T-helper 2 cell treated with Interferon-gamma antibody and Interleukin-4, amounts not matched to agents 5 μg/mL and 100 μg/mL, for 36 hours (primary cell): Measurements from ENCODE around the gene PITPNB.

ENCODE experiments used
- DNase-seq: peaks from one replicate; pipeline ENCODE4 v3.0.0; 2021; ENCODE audit warnings: low spot score
- H3K27ac Mint-ChIP-seq: one replicate; pipeline ENCODE4 v1.8.0; 2021; ENCODE audit warnings: mild to moderate bottlenecking, mixed read lengths
- H3K27me3 Mint-ChIP-seq: one replicate; pipeline ENCODE4 v1.8.0; 2021; ENCODE audit warnings: low read depth, mixed read lengths
- H3K36me3 Mint-ChIP-seq: one replicate; pipeline ENCODE4 v1.8.0; 2021; ENCODE audit warnings: low read depth, mixed read lengths
- H3K4me1 Mint-ChIP-seq: one replicate; pipeline ENCODE4 v1.8.0; 2021; ENCODE audit warnings: low read depth, mixed read lengths
- H3K4me3 Mint-ChIP-seq: one replicate; pipeline ENCODE4 v1.8.0; 2022; ENCODE audit warnings: mild to moderate bottlenecking, moderate library complexity, mixed read lengths
- H3K9me3 Mint-ChIP-seq: one replicate; pipeline ENCODE4 v1.8.0; 2021; ENCODE audit warnings: mixed read lengths

PITPNB gene

DNA sequence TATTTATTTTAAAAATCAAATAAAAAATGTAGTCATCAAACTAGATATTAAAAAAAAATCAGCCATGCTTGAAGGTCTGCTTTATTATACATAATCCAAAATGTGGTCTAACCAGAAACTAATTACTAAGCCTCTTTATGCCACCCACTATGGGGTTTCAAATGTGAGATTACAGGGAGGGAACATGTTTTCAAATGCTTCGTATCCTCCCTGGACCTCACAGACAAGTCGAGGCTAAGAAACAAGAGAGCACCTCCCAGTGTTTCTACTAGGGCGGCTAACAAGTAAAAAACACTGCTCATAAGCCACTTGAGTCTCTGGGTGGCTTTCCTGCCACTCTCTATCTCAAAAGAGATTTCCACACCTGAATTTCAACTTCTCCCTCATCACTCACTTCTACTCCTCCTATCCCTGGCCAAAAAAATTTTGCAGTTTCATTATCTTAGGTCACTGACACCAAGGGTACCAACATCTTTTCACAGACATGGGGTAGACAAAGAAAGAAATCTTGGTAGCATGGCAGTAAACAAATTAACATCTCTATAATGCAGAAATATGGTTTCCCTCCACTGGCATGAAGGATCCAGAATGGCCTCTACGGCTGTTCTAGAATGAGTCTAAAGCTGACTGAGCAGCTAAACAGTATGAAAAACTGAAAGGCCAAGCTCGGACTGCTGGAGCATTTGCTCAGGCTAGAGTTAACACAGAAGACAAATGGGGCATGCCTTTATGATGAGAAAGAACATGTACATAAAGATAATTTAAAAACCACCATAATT, 50.9 kb downstream of the PITPNB start:
- H3K4me3 Mint-ChIP-seq, result no peak overlapping the region
- peaks cover 38% of the 10 kb centered on the region for H3K36me3 Mint-ChIP-seq
- peaks cover 25% of the 10 kb centered on the region for H3K4me1 Mint-ChIP-seq

DNA sequence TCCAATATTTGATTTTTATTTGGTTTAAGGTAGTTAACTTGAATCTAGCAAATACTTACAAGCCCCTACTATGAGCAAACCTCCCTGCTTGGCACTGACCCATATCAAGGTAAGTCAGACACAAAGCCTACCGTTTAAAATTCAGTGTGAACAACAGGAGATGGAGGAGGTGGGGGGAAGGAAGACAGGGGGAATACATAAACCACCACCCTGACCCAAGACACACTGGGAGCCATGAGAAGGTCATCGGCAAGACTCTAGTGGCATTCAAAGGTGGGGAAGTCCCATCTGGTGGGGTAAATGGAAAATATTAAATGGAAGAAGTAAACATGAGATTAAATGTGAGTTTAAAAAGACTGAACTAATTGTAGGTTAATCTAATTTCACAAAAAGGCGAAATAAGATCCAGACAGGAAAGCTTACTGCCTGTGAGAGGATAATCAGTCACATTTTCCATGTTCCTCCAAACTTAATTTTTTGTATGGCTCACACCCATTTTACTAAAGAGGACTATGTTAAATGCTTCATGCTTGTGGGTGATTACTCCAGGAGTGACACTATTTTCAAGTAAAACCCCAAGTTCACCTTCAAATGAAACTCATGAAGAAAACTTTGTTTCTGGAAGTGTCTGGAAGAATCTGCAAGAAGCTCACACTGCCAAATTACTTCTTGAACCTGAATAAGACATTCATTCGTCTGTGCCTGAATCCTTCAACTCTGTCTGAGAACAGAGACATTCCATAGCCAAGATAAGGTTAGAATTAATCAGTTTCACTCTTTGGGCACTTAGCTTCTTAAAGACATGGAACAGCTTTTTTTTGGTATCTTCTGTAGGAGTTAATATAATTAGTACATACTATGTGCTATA, 51.7 kb downstream of the PITPNB start:
- H3K27me3 Mint-ChIP-seq, result no peaks in the 10 kb centered on the region
- H3K9me3 Mint-ChIP-seq, result no peaks in the 10 kb centered on the region
- peaks cover 34% of the 10 kb centered on the region for H3K36me3 Mint-ChIP-seq
- DNase-seq, result peak; percentile 19
- peak overlapping the region; percentile 23 for H3K27ac Mint-ChIP-seq
- peaks cover 25% of the 10 kb centered on the region for H3K4me1 Mint-ChIP-seq
- no peak overlapping the region for H3K4me3 Mint-ChIP-seq

More for the DNA sequence above, 50.9 kb downstream of the PITPNB start:
- Mint-ChIP-seq H3K9me3 (no peaks in the 10 kb centered on the region), H3K27me3 (no peaks in the 10 kb centered on the region), H3K27ac (peak overlapping the region; percentile 62)
- no peak for DNase-seq

DNA sequence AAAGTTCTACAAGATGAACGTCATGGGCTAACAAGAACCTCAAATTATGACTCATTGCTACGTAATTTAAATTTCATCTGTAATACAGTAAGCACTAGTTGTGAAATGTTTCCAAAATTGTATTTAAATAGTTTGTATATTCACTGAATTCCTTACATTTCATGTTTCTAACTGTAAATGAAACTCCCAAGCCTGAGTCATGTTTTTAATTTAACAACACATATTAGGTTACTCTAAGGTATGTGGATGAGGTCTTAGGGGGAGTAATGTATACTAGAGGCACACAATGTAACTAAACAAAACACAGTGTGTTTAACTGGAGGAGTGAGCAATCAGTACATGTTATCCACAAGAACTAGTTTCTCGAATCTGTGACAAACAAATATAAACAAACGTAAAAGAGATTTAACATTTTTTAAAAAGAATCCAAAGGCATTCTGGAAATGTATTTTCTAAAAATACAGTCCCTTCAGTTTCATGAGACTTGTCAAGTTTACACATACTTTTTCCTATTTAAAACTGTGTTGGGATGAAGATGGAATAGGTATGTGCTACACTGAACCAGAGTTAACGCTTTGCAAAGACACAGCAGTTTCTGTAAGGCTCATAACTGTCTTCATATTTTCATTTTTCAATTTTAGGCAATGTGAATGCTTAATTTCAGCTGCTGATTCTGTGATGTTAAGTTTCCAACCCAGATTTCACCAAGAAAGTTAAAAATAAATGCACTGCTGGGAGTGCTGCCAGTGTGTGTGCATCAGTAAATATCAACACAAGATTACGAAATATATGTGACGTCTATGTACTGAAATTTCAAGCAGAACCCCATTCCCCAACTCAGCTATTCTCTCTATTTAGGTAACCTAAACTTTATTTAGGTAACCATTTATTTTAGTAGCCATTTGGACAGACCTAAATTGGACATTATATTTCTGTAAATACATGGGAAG, 52.6 kb downstream of the PITPNB start:
- H3K4me3 Mint-ChIP-seq, result no peak overlapping the region
- H3K9me3 Mint-ChIP-seq, result no peaks in the 10 kb centered on the region
- no peak for DNase-seq
- H3K36me3 Mint-ChIP-seq, result peaks cover 35% of the 10 kb centered on the region
- peaks cover 25% of the 10 kb centered on the region for H3K4me1 Mint-ChIP-seq
- no peak overlapping the region for H3K27ac Mint-ChIP-seq
- H3K27me3 Mint-ChIP-seq, result no peaks in the 10 kb centered on the region

DNA sequence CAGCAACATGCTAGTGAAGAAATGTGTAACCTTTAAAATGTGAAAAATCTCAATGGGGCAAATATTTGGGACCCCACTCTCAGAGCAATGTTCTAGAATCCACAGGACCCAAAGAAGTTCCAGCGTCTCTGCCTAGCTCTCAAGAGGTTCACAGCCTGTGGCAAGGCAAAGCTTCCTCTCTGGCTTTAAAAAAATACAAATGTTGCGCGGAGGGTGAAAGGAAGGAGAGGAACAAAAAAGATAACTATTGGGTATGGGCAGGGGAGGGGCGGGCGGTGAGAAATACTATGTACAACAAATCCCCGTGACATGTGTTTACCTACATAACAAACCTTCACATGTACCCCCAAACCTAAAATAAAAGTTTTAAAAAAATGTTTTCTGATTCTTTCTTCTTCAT, 53.6 kb downstream of the PITPNB start:
- Mint-ChIP-seq H3K4me3 (no peak overlapping the region), H3K27me3 (no peaks in the 10 kb centered on the region), H3K4me1 (peaks cover 24% of the 10 kb centered on the region), H3K27ac (no peak overlapping the region), H3K36me3 (peaks cover 32% of the 10 kb centered on the region), H3K9me3 (no peaks in the 10 kb centered on the region)
- DNase-seq, result no peak

DNA sequence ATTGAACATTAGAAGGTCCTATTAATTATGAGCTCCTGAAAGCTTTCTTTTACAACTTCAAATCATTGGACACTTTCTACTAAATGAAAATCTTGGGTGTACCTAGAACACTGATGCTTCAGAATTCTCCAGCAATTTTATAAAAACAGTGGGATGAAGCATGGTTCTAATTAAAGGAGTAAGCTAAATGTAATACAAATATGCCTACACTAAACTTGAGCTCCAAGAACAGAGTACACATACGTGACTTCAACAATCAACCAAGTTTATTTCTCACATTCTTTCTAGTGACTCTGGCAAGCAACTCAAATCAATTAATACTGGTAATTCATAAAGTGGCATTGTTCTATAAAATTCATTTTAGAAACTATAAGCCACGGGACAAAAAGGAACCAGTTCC, 55.5 kb downstream of the PITPNB start:
- Mint-ChIP-seq H3K36me3 (peaks cover 36% of the 10 kb centered on the region), H3K27me3 (no peaks in the 10 kb centered on the region), H3K9me3 (no peaks in the 10 kb centered on the region), H3K4me3 (no peak overlapping the region), H3K27ac (no peak overlapping the region), H3K4me1 (peaks cover 15% of the 10 kb centered on the region)
- no peak for DNase-seq

DNA sequence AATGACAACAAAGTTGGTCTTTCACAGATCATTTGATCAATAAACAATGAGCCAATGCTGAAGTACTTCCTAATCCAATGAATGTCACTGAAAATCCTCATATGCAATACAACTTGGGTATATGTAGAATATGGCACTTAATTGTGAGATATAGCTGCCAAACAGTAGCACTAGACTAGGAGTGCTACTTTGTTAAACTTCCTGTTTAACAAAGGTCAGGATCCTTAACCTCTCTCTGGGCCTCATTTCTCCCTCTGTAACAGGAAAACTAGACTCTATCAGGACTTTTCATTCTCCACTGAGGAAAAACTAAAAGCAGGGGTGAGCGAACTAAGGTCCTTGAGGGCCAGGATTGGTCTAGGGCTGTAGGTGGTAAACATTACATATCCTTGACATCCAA, 56.1 kb downstream of the PITPNB start:
- H3K9me3 Mint-ChIP-seq, result no peaks in the 10 kb centered on the region
- peaks cover 10% of the 10 kb centered on the region for H3K4me1 Mint-ChIP-seq
- no peak overlapping the region for H3K4me3 Mint-ChIP-seq
- DNase-seq, result no peak
- H3K27ac Mint-ChIP-seq, result no peak overlapping the region
- no peaks in the 10 kb centered on the region for H3K27me3 Mint-ChIP-seq
- peaks cover 39% of the 10 kb centered on the region for H3K36me3 Mint-ChIP-seq

DNA sequence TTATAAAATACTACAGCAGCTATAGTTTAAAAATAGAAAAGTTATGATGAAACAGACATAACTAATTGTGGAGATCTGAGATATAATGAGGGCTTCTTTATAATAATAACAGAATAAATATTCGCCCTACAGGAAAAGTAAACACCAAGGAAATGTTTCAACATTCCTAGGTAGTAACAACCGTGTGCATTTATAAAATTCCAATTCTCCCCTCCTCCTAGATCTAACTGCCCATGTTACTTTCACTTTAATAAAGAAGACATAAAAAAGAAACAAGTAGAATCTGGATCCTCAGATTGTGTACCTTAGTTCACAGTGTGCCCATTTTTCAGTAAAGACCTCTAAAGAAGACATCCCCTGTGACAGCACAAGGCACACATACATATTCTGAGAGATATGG, 59.7 kb downstream of the PITPNB start:
- Mint-ChIP-seq H3K27me3 (no peaks in the 10 kb centered on the region), H3K9me3 (no peaks in the 10 kb centered on the region), H3K4me1 (no peaks in the 10 kb centered on the region), H3K27ac (no peak overlapping the region), H3K4me3 (no peak overlapping the region), H3K36me3 (peaks cover 42% of the 10 kb centered on the region)
- no peak for DNase-seq

DNA sequence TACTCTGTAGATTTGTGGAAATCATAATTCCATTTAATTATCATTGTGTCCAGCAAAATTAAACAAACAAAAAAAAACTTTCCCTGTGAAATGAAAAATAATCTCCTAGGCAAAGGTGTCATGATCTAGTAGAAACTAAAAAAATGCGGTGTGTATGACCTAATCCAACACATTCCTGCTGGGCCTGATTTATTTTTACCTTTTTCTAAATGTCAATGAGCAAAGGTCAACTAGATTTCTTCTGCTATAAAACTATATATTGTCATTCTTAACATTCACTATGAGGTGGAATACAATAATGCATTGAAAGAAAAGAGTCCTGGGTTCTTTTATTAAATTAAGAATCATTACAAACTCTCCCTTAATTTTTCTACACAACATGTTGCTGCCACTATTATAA, 60.4 kb downstream of the PITPNB start:
- Mint-ChIP-seq H3K9me3 (no peaks in the 10 kb centered on the region), H3K36me3 (peaks cover 48% of the 10 kb centered on the region), H3K4me1 (no peaks in the 10 kb centered on the region), H3K27ac (no peak overlapping the region), H3K4me3 (no peak overlapping the region), H3K27me3 (no peaks in the 10 kb centered on the region)
- DNase-seq, result no peak

DNA sequence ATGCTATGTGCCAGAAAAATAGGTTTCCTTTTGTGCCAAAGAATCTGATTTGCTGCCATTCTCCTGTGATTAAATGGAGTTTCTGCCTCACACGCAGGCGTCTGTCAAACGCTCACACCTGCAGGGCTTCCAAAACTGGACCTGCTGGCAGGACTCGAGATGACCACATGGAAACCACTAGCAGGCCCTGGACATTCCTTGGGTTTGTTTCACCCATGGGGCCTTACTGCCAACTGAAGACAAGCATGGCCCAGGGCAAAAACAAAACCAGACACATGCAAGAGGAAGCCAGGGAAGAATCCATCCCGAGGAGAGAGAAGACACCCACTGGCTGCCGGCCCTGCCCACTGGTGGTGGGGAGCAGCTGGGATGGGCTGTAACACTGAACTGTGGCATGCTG, 61.6 kb downstream of the PITPNB start:
- Mint-ChIP-seq H3K4me1 (peaks cover under 1% of the 10 kb centered on the region), H3K36me3 (peaks cover 54% of the 10 kb centered on the region), H3K4me3 (no peak overlapping the region), H3K27ac (no peak overlapping the region), H3K9me3 (no peaks in the 10 kb centered on the region), H3K27me3 (no peaks in the 10 kb centered on the region)
- DNase-seq, result no peak

DNA sequence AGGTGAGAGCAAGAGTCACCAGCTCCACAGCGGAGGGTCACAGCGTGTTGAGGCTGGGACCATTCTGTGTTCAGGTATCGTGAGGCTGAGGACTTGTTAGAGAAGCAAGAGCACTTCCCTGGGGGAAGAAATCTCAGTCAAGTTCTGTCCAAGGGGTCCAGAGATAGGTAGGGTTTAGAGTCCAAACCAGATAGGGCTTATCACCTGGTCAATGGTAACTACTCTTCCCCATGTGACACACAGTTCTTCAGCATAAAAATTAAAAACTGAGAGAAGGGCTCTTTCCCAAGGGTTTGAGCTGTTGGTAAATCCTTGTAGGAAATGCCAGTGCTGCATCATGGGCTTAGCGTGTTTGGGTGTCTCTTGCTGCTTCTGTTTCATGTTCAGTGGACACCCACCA, 62.7 kb downstream of the PITPNB start:
- Mint-ChIP-seq H3K9me3 (no peaks in the 10 kb centered on the region), H3K36me3 (peaks cover 55% of the 10 kb centered on the region), H3K27ac (no peak overlapping the region), H3K4me3 (no peak overlapping the region), H3K4me1 (peaks cover 2% of the 10 kb centered on the region), H3K27me3 (no peaks in the 10 kb centered on the region)
- no peak for DNase-seq

DNA sequence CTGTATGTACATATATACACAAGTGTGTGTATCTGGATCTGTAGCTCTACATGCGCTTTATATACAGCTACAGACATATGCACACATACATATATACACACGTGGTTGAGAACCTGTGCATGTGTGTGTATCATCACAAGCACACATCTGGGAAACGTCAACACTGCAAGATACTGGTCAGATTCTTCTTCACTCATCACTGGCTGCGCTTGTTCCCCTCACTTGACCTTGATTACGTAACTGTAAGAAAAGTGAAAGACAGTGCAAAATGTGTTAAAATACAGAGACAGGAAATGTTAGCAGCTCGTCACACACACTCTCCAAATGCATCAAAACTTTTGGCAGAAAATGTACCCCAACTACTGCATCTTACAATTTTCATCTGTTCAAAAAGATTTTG, 65.6 kb downstream of the PITPNB start:
- Mint-ChIP-seq H3K9me3 (no peaks in the 10 kb centered on the region), H3K4me3 (no peak overlapping the region), H3K27ac (no peak overlapping the region), H3K27me3 (no peaks in the 10 kb centered on the region), H3K4me1 (peaks cover 9% of the 10 kb centered on the region), H3K36me3 (peaks cover 61% of the 10 kb centered on the region)
- DNase-seq, result no peak

DNA sequence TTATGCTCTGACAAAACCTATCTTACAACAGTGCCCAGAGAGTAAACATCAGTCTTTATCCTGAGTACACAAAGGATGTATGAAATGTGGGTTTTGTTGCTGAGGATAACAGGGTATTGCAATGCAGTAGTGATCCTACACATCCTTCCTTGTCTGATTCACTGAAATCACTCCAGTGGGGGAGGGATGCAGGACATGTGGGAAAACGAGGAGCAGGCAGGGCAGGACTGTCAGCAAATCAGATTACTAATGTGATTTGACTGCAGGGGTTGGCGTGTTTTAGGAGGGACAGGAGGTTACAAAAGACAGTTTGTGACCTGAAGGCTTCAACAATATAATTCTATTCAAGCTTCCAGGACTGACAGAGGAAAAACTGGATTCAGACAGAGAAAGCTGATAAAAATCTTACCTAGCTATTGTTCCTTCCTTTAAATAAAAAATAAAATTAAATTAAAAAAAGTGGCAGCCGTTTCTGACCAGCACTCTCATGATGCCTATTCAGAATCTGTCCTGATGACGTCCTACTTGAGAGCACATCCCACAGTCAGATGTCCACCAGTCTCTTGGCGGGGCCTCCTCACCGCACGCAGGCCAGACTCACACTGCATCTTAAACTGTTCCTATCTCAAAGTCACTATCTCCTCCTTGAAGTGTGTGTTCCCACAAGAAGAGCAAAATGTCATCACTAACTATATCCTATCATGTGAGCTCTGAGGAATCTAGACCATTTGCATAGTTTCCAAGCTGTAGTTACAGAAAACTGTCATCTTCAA, 66.9 kb downstream of the PITPNB start:
- H3K4me3 Mint-ChIP-seq, result no peak overlapping the region
- DNase-seq, result no peak
- H3K9me3 Mint-ChIP-seq, result no peaks in the 10 kb centered on the region
- peaks cover 9% of the 10 kb centered on the region for H3K4me1 Mint-ChIP-seq
- H3K27ac Mint-ChIP-seq, result no peak overlapping the region
- H3K36me3 Mint-ChIP-seq, result peaks cover 60% of the 10 kb centered on the region
- H3K27me3 Mint-ChIP-seq, result no peaks in the 10 kb centered on the region

DNA sequence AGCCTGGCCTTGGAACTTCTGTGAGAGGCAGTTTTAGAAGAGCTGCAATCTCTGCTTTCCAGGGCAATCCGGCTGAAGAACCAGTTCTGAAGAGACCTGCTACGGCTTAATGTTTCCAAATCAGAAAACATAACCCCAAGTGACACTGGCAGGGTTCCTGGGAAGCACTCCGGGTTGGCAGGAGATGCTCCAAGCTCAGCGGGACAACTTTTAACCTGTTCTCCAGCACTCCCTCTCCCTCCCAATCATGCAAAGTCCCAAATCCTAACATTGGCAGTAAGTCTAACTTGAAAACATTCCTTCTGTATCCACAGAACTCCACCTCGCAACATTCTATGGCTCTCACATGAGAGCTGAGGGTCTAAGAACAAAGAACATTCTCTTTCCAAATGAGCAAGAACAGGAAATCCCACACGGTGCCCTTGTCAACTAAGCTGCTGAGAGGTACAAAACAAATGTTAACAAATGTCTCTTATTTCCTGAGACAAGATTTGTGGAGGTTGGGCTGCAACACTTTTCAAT, 69.0 kb downstream of the PITPNB start:
- no peaks in the 10 kb centered on the region for H3K27me3 Mint-ChIP-seq
- no peak overlapping the region for H3K4me3 Mint-ChIP-seq
- DNase-seq, result no peak
- H3K4me1 Mint-ChIP-seq, result peaks cover 9% of the 10 kb centered on the region
- H3K36me3 Mint-ChIP-seq, result peaks cover 49% of the 10 kb centered on the region
- no peaks in the 10 kb centered on the region for H3K9me3 Mint-ChIP-seq
- no peak overlapping the region for H3K27ac Mint-ChIP-seq
